SK-N-SH (cell line): ENCODE results near the gene LIX1. TPM values are rescaled to one million over a fixed set of nuclear protein-coding genes. Genes with fewer than 3 reads are reported as not detected.

Experiments used
- CTCF ChIA-PET: fragments of 300-600, 350-600 bp; formaldehyde crosslinking; extraction: SDS; loops from one replicate; lab custom pipeline; 2021; lab: Yijun Ruan, JAX
- POLR2A ChIA-PET: fragments of 350-600 bp; sonication (Branson Sonifier 250); formaldehyde crosslinking; extraction: SDS; loops from one replicate; lab custom pipeline; 2020; ENCODE audit warnings: antibody characterized with exemption, inconsistent platforms; lab: Yijun Ruan, JAX
- DNase-seq: peaks from one replicate; pipeline ENCODE4 v3.0.0; 2012
- H2AFZ ChIP-seq: fragments of 200-600 bp; sonication (generic); 2 replicates; pipeline ENCODE4 v1.8.1; 2016; ENCODE audit warnings: antibody characterized with exemption, mild to moderate bottlenecking, low read depth
- H3F3A ChIP-seq: fragments of 200-600 bp; sonication (generic); replicated peaks from 2 replicates; pipeline ENCODE3; 2016; ENCODE audit warnings: antibody characterized with exemption, mild to moderate bottlenecking; ENCODE audit not compliant: insufficient read depth
- H3K27ac ChIP-seq, 2 experiments: fragments of 200-500 bp in 1 of 2; fragments of 200-600 bp in 1 of 2; sonication (Bioruptor generic) in 1 of 2; sonication (generic), shearing (Covaris generic) in 1 of 2; 2 replicates each; pipeline versions ENCODE4 v1.5.1 to v1.6.1; 2014 to 2016; ENCODE audit warnings: low read depth in 2 of 2, inconsistent platforms in 1 of 2, low read length in 1 of 2, mild to moderate bottlenecking in 1 of 2, mixed read lengths in 1 of 2
- H3K27me3 ChIP-seq: fragments of 200-600 bp; sonication (generic), shearing (Covaris generic); 2 replicates; pipeline ENCODE4 v1.6.1; 2016; ENCODE audit warnings: mixed run types; ENCODE audit not compliant: insufficient read depth
- H3K36me3 ChIP-seq, 2 experiments: fragments of 200-500 bp in 1 of 2; fragments of 200-600 bp in 1 of 2; sonication (Bioruptor generic) in 1 of 2; sonication (generic) in 1 of 2; replicated peaks in 1 of 2; 2 replicates each; pipeline versions ENCODE3 to v1.5.1; 2014 to 2016; ENCODE audit warnings: low read length in 1 of 2, mild to moderate bottlenecking in 1 of 2; ENCODE audit not compliant: insufficient read depth in 2 of 2, control insufficient read depth in 1 of 2
- H3K4me1 ChIP-seq, 2 experiments: fragments of 200-500 bp in 1 of 2; fragments of 200-600 bp in 1 of 2; sonication (Bioruptor generic) in 1 of 2; sonication (generic), shearing (Covaris generic) in 1 of 2; 2 replicates each; pipeline versions ENCODE4 v1.5.1 to v1.6.1; 2014 to 2016; ENCODE audit warnings: low read depth in 1 of 2, low read length in 1 of 2, mixed run types in 1 of 2; ENCODE audit not compliant: insufficient read depth in 2 of 2, control insufficient read depth in 1 of 2
- H3K4me2 ChIP-seq: fragments of 200-600 bp; sonication (generic), shearing (Covaris generic); 2 replicates; pipeline ENCODE4 v1.6.1; 2017; ENCODE audit warnings: mixed run types
- H3K4me3 ChIP-seq, 2 experiments: fragments of 200-500 bp in 1 of 2; fragments of 200-600 bp in 1 of 2; sonication (Bioruptor generic) in 1 of 2; sonication (generic), shearing (Covaris generic) in 1 of 2; 2 replicates each; pipeline versions ENCODE4 v1.5.1 to v1.8.1; 2014 to 2016; ENCODE audit warnings: low read depth in 2 of 2, inconsistent platforms in 1 of 2, low read length in 1 of 2, mild to moderate bottlenecking in 1 of 2, mixed read lengths in 1 of 2, moderate library complexity in 1 of 2
- H3K79me2 ChIP-seq: fragments of 200-600 bp; sonication (generic); 2 replicates; pipeline ENCODE4 v1.8.1; 2017; ENCODE audit warnings: mild to moderate bottlenecking; ENCODE audit not compliant: insufficient read depth
- H3K9ac ChIP-seq: fragments of 200-600 bp; sonication (generic); 2 replicates; pipeline ENCODE4 v1.6.1; 2017; ENCODE audit warnings: mixed run types
- H3K9me2 ChIP-seq: fragments of 200-600 bp; sonication (generic); 2 replicates; pipeline ENCODE4 v1.6.1; 2017; ENCODE audit warnings: mixed run types
- H3K9me3 ChIP-seq: fragments of 200-600 bp; sonication (generic); 2 replicates; pipeline ENCODE4 v1.6.1; 2017; ENCODE audit warnings: mixed run types, mild to moderate bottlenecking, moderate library complexity
- H4K20me1 ChIP-seq: fragments of 200-600 bp; sonication (generic); 2 replicates; pipeline ENCODE4 v1.6.1; 2017; ENCODE audit warnings: mild to moderate bottlenecking, mixed run types; ENCODE audit not compliant: insufficient read depth
- ELF1 ChIP-seq: IDR thresholded peaks from 2 replicates; pipeline ENCODE4 v1.4.0; 2012
- EP300 ChIP-seq, 2 experiments: IDR thresholded peaks; 2 replicates each; pipeline versions ENCODE4 v1.4.0 to v1.6.1; 2012; ENCODE audit warnings: borderline replicate concordance in 1 of 2, low read depth in 1 of 2, low read length in 1 of 2
- EZH2phosphoT487 ChIP-seq: fragments of 200-600 bp; sonication (generic); IDR thresholded peaks from 2 replicates; pipeline ENCODE4 v1.6.1; 2017; ENCODE audit warnings: low read depth, mixed run types, mild to moderate bottlenecking, antibody characterized with exemption, moderate library complexity, borderline replicate concordance
- FOSL2 ChIP-seq: IDR thresholded peaks from 2 replicates; pipeline ENCODE4 v1.4.0; 2012; ENCODE audit warnings: low read depth, mild to moderate bottlenecking, moderate library complexity, borderline replicate concordance
- PBX3 ChIP-seq: IDR thresholded peaks from 2 replicates; pipeline ENCODE4; 2012
- RAD21 ChIP-seq: IDR thresholded peaks from 2 replicates; pipeline ENCODE4 v1.6.1; 2012; ENCODE audit warnings: mild to moderate bottlenecking, low read length
- RCOR1 ChIP-seq: fragments of 150-350 bp; IDR thresholded peaks from 2 replicates; pipeline ENCODE4 v1.6.1; 2017; ENCODE audit warnings: antibody characterized with exemption, low read length
- ZBTB33 ChIP-seq: IDR thresholded peaks from 2 replicates; pipeline ENCODE4 v1.4.0; 2012; ENCODE audit warnings: low read depth, borderline replicate concordance
- WGBS: methylation state at CpG from one replicate; pipeline ENCODE4 v1.1.6; 2017; ENCODE audit warnings: low lambda C conversion rate; 5-methylcytosine and 5-hydroxymethylcytosine counted together
- polyA plus RNA-seq, 3 experiments: library from polyadenylated mRNA; depleted of rRNA; stranded (reverse); fragments of >200 nt; gene quantifications; 2 replicates each; pipeline ENCODE4 v1.2.3, GENCODE V29; 2012

LIX1 gene
- polyA plus RNA-seq, 1 of the 3 experiments (the other 2 are of a cell fraction): not detected

- TF ChIP-seq FOSL2: no peak
- TF ChIP-seq, all 33 proteins: peak for 0
These were observed 7.8 kb downstream of the LIX1 start (continued) for GRCh38 chr5:97134634-97135033.

- Histone ChIP-seq H3K9me3 (no peaks in the 10 kb centered on the region), H3K27me3 (no peaks in the 10 kb centered on the region), H4K20me1 (no peaks in the 10 kb centered on the region), H3K4me2 (no peak overlapping the region), H3K4me3 (no peak overlapping the region), H3K79me2 (no peaks in the 10 kb centered on the region), H3K36me3 (no peaks in the 10 kb centered on the region), H3K9ac (no peak overlapping the region), H2AFZ (no peak overlapping the region), H3K27ac (no peak overlapping the region), H3K9me2 (no peaks in the 10 kb centered on the region), H3F3A (no peaks in the 10 kb centered on the region), H3K4me1 (no peaks in the 10 kb centered on the region; a peak in 1 of 4 replicates)
- no peak for TF ChIP-seq ELF1
- ChIA-PET POLR2A (no interaction called here), CTCF (interaction anchor here (1.2 kb wide), 1 partner anchor 9 kb away, joined by 5 read pairs; the partner anchor contains the start of gene LIX1)
- no peak for DNase-seq
These were observed 9.3 kb downstream of the LIX1 start for GRCh38 chr5:97133101-97133500.

- no peaks in the 10 kb centered on the region for H3F3A ChIP-seq
- H3K27me3 ChIP-seq: no peaks in the 10 kb centered on the region
- no peak overlapping the region for H3K4me3 ChIP-seq
- POLR2A ChIA-PET: no interaction called here
- no peak overlapping the region for H3K27ac ChIP-seq
- no peak for TF ChIP-seq ZBTB33
- TF ChIP-seq RCOR1: peak; percentile 39; the same call in 1 of the 2 replicates
- TF ChIP-seq PBX3: no peak
- no peak for TF ChIP-seq EZH2phosphoT487
- TF ChIP-seq EP300 (IDR thresholded peaks at IDR 0.05; ENCODE audit: borderline replicate concordance in 1 of 2, low read depth in 1 of 2, low read length in 1 of 2): 0 out of 4 replicates have a peak, but pooled peaks of 1 of the 2 experiments have one; percentile 18
- no peak for TF ChIP-seq RAD21
- no peak overlapping the region for H3K9ac ChIP-seq
- no peaks in the 10 kb centered on the region; a peak in 1 of 4 replicates for H3K4me1 ChIP-seq
- 54% methylated on average over 5 of the region's 5 CpGs for WGBS
- no peaks in the 10 kb centered on the region for H3K9me3 ChIP-seq
- no peaks in the 10 kb centered on the region for H4K20me1 ChIP-seq
- H2AFZ ChIP-seq: no peak overlapping the region
- H3K4me2 ChIP-seq: no peak overlapping the region
- no peaks in the 10 kb centered on the region for H3K36me3 ChIP-seq
- DNase-seq: no peak
- CTCF ChIA-PET: interaction anchor here (2.8 kb wide), 1 partner anchor 379 kb away, joined by 10 read pairs; no protein-coding TSS in a partner anchor
- H3K79me2 ChIP-seq: no peaks in the 10 kb centered on the region
- no peaks in the 10 kb centered on the region for H3K9me2 ChIP-seq
These were observed 10.5 kb downstream of the LIX1 start for GRCh38 chr5:97131921-97132320.
